NCI-H226 (cell line): Measurements from ENCODE around the gene SH3PXD2A.

ENCODE experiments used
- DNase-seq: peaks from one replicate; pipeline ENCODE4 v3.0.0-alpha.2; 2015

The SH3PXD2A gene

GRCh38 chr10:103548006-103548405, 307.4 kb downstream of the SH3PXD2A start:
- no peak for DNase-seq

- DNase-seq = no peak
Observed at GRCh38 chr10:103547391-103547946, 307.9 kb downstream of the SH3PXD2A start.

- DNase-seq = no peak
Observed at GRCh38 chr10:103546401-103546800, 309.0 kb downstream of the SH3PXD2A start.

GRCh38 chr10:103545771-103546281, 309.6 kb downstream of the SH3PXD2A start:
- no peak for DNase-seq

- DNase-seq = no peak
Observed at GRCh38 chr10:103545366-103545765, 310.0 kb downstream of the SH3PXD2A start.

GRCh38 chr10:103544657-103545310, 310.6 kb downstream of the SH3PXD2A start:
- DNase-seq = no peak
